ENCODE measurements around the gene MICU1. TPM values are rescaled to one million over a fixed set of nuclear protein-coding genes. Genes with fewer than 3 reads are reported as not detected.
A peak's percentile ranks its signal among the peaks of the same experiment; 100 is the strongest.

The MICU1 gene
- total RNA-seq, 1 experiment from 2014 or later, result 39.4 TPM

GRCh38 chr10:72354356-72355213 is 271.3 kb downstream of the MICU1 start, which contains the start of gene DNAJB12 (continued):
- TF ChIP-seq ATF3 (IDR thresholded peaks at IDR 0.05) (no peak), RAD21 (IDR thresholded peaks at IDR 0.05; ENCODE audit: low read depth) (no peak), CTCF (IDR thresholded peaks at IDR 0.05 in 2 of 3, conservative IDR thresholded peaks at IDR 0.05 in 1 of 3; ENCODE audit: borderline replicate concordance in 1 of 3, insufficient read depth in 1 of 3, low read depth in 2 of 3, low read length in 2 of 3) (no peak), ELF1 (IDR thresholded peaks at IDR 0.05; ENCODE audit: borderline replicate concordance, low read depth) (peak; percentile 76; the same call in 1 of the 2 replicates), CEBPB (IDR thresholded peaks at IDR 0.05; ENCODE audit: low read depth) (no peak; the same call in 1 of the 2 replicates), TCF7L2 (IDR thresholded peaks at IDR 0.05; ENCODE audit: borderline replicate concordance, extremely low read depth, insufficient read depth, insufficient read length) (peak; percentile 53), ZFX (IDR thresholded peaks at IDR 0.05) (no peak; the same call in none of the 2 replicates), FOSL1 (IDR thresholded peaks at IDR 0.05; ENCODE audit: low read depth) (no peak), REST (IDR thresholded peaks at IDR 0.05; ENCODE audit: low read depth) (no peak)

Measured in HCT116 (cell line).